SK-N-SH (cell line): ENCODE results near the gene FGF7. TPM values are rescaled to one million over a fixed set of nuclear protein-coding genes. Genes with fewer than 3 reads are reported as not detected.

ENCODE experiments used
- CTCF ChIA-PET: fragments of 300-600, 350-600 bp; formaldehyde crosslinking; extraction: SDS; loops from one replicate; lab custom pipeline; 2021; lab: Yijun Ruan, JAX
- POLR2A ChIA-PET: fragments of 350-600 bp; sonication (Branson Sonifier 250); formaldehyde crosslinking; extraction: SDS; loops from one replicate; lab custom pipeline; 2020; ENCODE audit warnings: antibody characterized with exemption, inconsistent platforms; lab: Yijun Ruan, JAX
- DNase-seq: peaks from one replicate; pipeline ENCODE4 v3.0.0; 2012
- H2AFZ ChIP-seq: fragments of 200-600 bp; sonication (generic); 2 replicates; pipeline ENCODE4 v1.8.1; 2016; ENCODE audit warnings: antibody characterized with exemption, mild to moderate bottlenecking, low read depth
- H3F3A ChIP-seq: fragments of 200-600 bp; sonication (generic); replicated peaks from 2 replicates; pipeline ENCODE3; 2016; ENCODE audit warnings: antibody characterized with exemption, mild to moderate bottlenecking; ENCODE audit not compliant: insufficient read depth
- H3K27ac ChIP-seq, 2 experiments: fragments of 200-500 bp in 1 of 2; fragments of 200-600 bp in 1 of 2; sonication (Bioruptor generic) in 1 of 2; sonication (generic), shearing (Covaris generic) in 1 of 2; 2 replicates each; pipeline versions ENCODE4 v1.5.1 to v1.6.1; 2014 to 2016; ENCODE audit warnings: low read depth in 2 of 2, inconsistent platforms in 1 of 2, low read length in 1 of 2, mild to moderate bottlenecking in 1 of 2, mixed read lengths in 1 of 2
- H3K27me3 ChIP-seq: fragments of 200-600 bp; sonication (generic), shearing (Covaris generic); 2 replicates; pipeline ENCODE4 v1.6.1; 2016; ENCODE audit warnings: mixed run types; ENCODE audit not compliant: insufficient read depth
- H3K36me3 ChIP-seq, 2 experiments: fragments of 200-500 bp in 1 of 2; fragments of 200-600 bp in 1 of 2; sonication (Bioruptor generic) in 1 of 2; sonication (generic) in 1 of 2; replicated peaks in 1 of 2; 2 replicates each; pipeline versions ENCODE3 to v1.5.1; 2014 to 2016; ENCODE audit warnings: low read length in 1 of 2, mild to moderate bottlenecking in 1 of 2; ENCODE audit not compliant: insufficient read depth in 2 of 2, control insufficient read depth in 1 of 2
- H3K4me1 ChIP-seq, 2 experiments: fragments of 200-500 bp in 1 of 2; fragments of 200-600 bp in 1 of 2; sonication (Bioruptor generic) in 1 of 2; sonication (generic), shearing (Covaris generic) in 1 of 2; 2 replicates each; pipeline versions ENCODE4 v1.5.1 to v1.6.1; 2014 to 2016; ENCODE audit warnings: low read depth in 1 of 2, low read length in 1 of 2, mixed run types in 1 of 2; ENCODE audit not compliant: insufficient read depth in 2 of 2, control insufficient read depth in 1 of 2
- H3K4me2 ChIP-seq: fragments of 200-600 bp; sonication (generic), shearing (Covaris generic); 2 replicates; pipeline ENCODE4 v1.6.1; 2017; ENCODE audit warnings: mixed run types
- H3K4me3 ChIP-seq, 2 experiments: fragments of 200-500 bp in 1 of 2; fragments of 200-600 bp in 1 of 2; sonication (Bioruptor generic) in 1 of 2; sonication (generic), shearing (Covaris generic) in 1 of 2; 2 replicates each; pipeline versions ENCODE4 v1.5.1 to v1.8.1; 2014 to 2016; ENCODE audit warnings: low read depth in 2 of 2, inconsistent platforms in 1 of 2, low read length in 1 of 2, mild to moderate bottlenecking in 1 of 2, mixed read lengths in 1 of 2, moderate library complexity in 1 of 2
- H3K79me2 ChIP-seq: fragments of 200-600 bp; sonication (generic); 2 replicates; pipeline ENCODE4 v1.8.1; 2017; ENCODE audit warnings: mild to moderate bottlenecking; ENCODE audit not compliant: insufficient read depth
- H3K9ac ChIP-seq: fragments of 200-600 bp; sonication (generic); 2 replicates; pipeline ENCODE4 v1.6.1; 2017; ENCODE audit warnings: mixed run types
- H3K9me2 ChIP-seq: fragments of 200-600 bp; sonication (generic); 2 replicates; pipeline ENCODE4 v1.6.1; 2017; ENCODE audit warnings: mixed run types
- H3K9me3 ChIP-seq: fragments of 200-600 bp; sonication (generic); 2 replicates; pipeline ENCODE4 v1.6.1; 2017; ENCODE audit warnings: mixed run types, mild to moderate bottlenecking, moderate library complexity
- H4K20me1 ChIP-seq: fragments of 200-600 bp; sonication (generic); 2 replicates; pipeline ENCODE4 v1.6.1; 2017; ENCODE audit warnings: mild to moderate bottlenecking, mixed run types; ENCODE audit not compliant: insufficient read depth
- CHD2 ChIP-seq: fragments of 150-350 bp; IDR thresholded peaks from 2 replicates; pipeline ENCODE4 v1.6.1; 2018; ENCODE audit warnings: low read length; ENCODE audit not compliant: partially characterized antibody
- ELF1 ChIP-seq: IDR thresholded peaks from 2 replicates; pipeline ENCODE4 v1.4.0; 2012
- EP300 ChIP-seq, 2 experiments: IDR thresholded peaks; 2 replicates each; pipeline versions ENCODE4 v1.4.0 to v1.6.1; 2012; ENCODE audit warnings: borderline replicate concordance in 1 of 2, low read depth in 1 of 2, low read length in 1 of 2
- FOXM1 ChIP-seq: IDR thresholded peaks from 2 replicates; pipeline ENCODE4 v1.4.0; 2012; ENCODE audit warnings: low read depth, mild to moderate bottlenecking
- GATA2 ChIP-seq: sonication (generic); formaldehyde crosslinking; IDR thresholded peaks from 2 replicates; pipeline ENCODE4 v1.5.0; 2020; ENCODE audit warnings: mild to moderate bottlenecking, missing genetic modification reagents
- MAX ChIP-seq: IDR thresholded peaks from 2 replicates; pipeline ENCODE4 v1.4.0; 2012; ENCODE audit warnings: low read depth
- MEF2A ChIP-seq: IDR thresholded peaks from 2 replicates; pipeline ENCODE4 v1.4.0; 2012; ENCODE audit warnings: low read depth, borderline replicate concordance
- MXI1 ChIP-seq: IDR thresholded peaks from 2 replicates; pipeline ENCODE4 v1.6.1; 2012; ENCODE audit warnings: mild to moderate bottlenecking, low read depth, low read length, improper control_type of control experiment
- NFIC ChIP-seq: IDR thresholded peaks from 2 replicates; pipeline ENCODE4 v1.4.0; 2012; ENCODE audit warnings: borderline replicate concordance
- NRF1 ChIP-seq: IDR thresholded peaks from 2 replicates; pipeline ENCODE4 v1.6.1; 2012; ENCODE audit warnings: low read depth, mild to moderate bottlenecking, low read length
- PBX3 ChIP-seq: IDR thresholded peaks from 2 replicates; pipeline ENCODE4; 2012
- POLR2AphosphoS5 ChIP-seq: IDR thresholded peaks from 2 replicates; pipeline ENCODE4 v1.6.1; 2012; ENCODE audit warnings: low read depth, low read length
- RAD21 ChIP-seq: IDR thresholded peaks from 2 replicates; pipeline ENCODE4 v1.6.1; 2012; ENCODE audit warnings: mild to moderate bottlenecking, low read length
- RCOR1 ChIP-seq: fragments of 150-350 bp; IDR thresholded peaks from 2 replicates; pipeline ENCODE4 v1.6.1; 2017; ENCODE audit warnings: antibody characterized with exemption, low read length
- REST ChIP-seq: IDR thresholded peaks from 2 replicates; pipeline ENCODE4 v1.6.1; 2012; ENCODE audit warnings: mild to moderate bottlenecking, low read depth, low read length, moderate library complexity
- SIN3A ChIP-seq: IDR thresholded peaks from 2 replicates; pipeline ENCODE4 v1.6.1; 2012; ENCODE audit warnings: low read depth, mild to moderate bottlenecking, low read length, moderate library complexity, borderline replicate concordance
- SMC3 ChIP-seq: IDR thresholded peaks from 2 replicates; pipeline ENCODE4 v1.6.1; 2012; ENCODE audit warnings: low read depth, low read length, improper control_type of control experiment
- TAF1 ChIP-seq: IDR thresholded peaks from 2 replicates; pipeline ENCODE4 v1.6.1; 2012; ENCODE audit warnings: low read depth, mild to moderate bottlenecking, low read length, moderate library complexity, borderline replicate concordance
- TCF12 ChIP-seq: IDR thresholded peaks from 2 replicates; pipeline ENCODE4 v1.4.0; 2012
- YY1 ChIP-seq: IDR thresholded peaks from 2 replicates; pipeline ENCODE4 v1.4.0; 2012; ENCODE audit warnings: low read depth, mild to moderate bottlenecking
- WGBS: methylation state at CpG from one replicate; pipeline ENCODE4 v1.1.6; 2017; ENCODE audit warnings: low lambda C conversion rate; 5-methylcytosine and 5-hydroxymethylcytosine counted together
- polyA plus RNA-seq, 3 experiments: library from polyadenylated mRNA; depleted of rRNA; stranded (reverse); fragments of >200 nt; gene quantifications; 2 replicates each; pipeline ENCODE4 v1.2.3, GENCODE V29; 2012

FGF7 gene
- polyA plus RNA-seq, 1 of the 3 experiments (the other 2 are of a cell fraction): 0.25 TPM

GRCh38 chr15:49490966-49491365 is 67.9 kb downstream of the FGF7 start:
- H3K4me1 ChIP-seq: no peaks in the 10 kb centered on the region; a peak in 2 of 4 replicates
- CTCF ChIA-PET: no interaction called here
- no peak overlapping the region for H3K27ac ChIP-seq

GRCh38 chr15:49492151-49492550 is 69.1 kb downstream of the FGF7 start:
- H3K79me2 ChIP-seq: no peaks in the 10 kb centered on the region
- H4K20me1 ChIP-seq: no peaks in the 10 kb centered on the region
- no peak overlapping the region for H2AFZ ChIP-seq
- no peaks in the 10 kb centered on the region for H3K9me2 ChIP-seq
- WGBS: 95% methylated on average over 2 of the region's 2 CpGs
- H3K4me3 ChIP-seq: no peak overlapping the region
- peaks cover 0 to 5% of the 10 kb centered on the region in 2 experiments; a peak in 2 of 4 replicates for H3K4me1 ChIP-seq
- H3K9ac ChIP-seq: no peak overlapping the region
- CTCF ChIA-PET: no interaction called here
- no peak for DNase-seq
- no peak overlapping the region for H3K4me2 ChIP-seq
- H3F3A ChIP-seq: peaks cover 15% of the 10 kb centered on the region
- H3K9me3 ChIP-seq: no peaks in the 10 kb centered on the region
- H3K27ac ChIP-seq: no peak overlapping the region
- no peaks in the 10 kb centered on the region for H3K27me3 ChIP-seq
- POLR2A ChIA-PET: no interaction called here
- H3K36me3 ChIP-seq: no peaks in the 10 kb centered on the region
- TF ChIP-seq ELF1 (no peak), RAD21 (no peak), GATA2 (CRISPR knock-in tag) (no peak), NRF1 (no peak), MXI1 (no peak), PBX3 (no peak), MAX (no peak), FOXM1 (no peak), TCF12 (no peak), CHD2 (no peak), RCOR1 (no peak), SIN3A (no peak), POLR2AphosphoS5 (no peak), YY1 (no peak), TAF1 (no peak)

More at GRCh38 chr15:49490966-49491365, 67.9 kb downstream of the FGF7 start:
- no peak overlapping the region for H2AFZ ChIP-seq
- WGBS: 45% methylated on average over 1 of the region's 1 CpG
- H3K4me3 ChIP-seq: no peak overlapping the region
- H3K9me3 ChIP-seq: no peaks in the 10 kb centered on the region
- DNase-seq: no peak
- no peaks in the 10 kb centered on the region for H3K9me2 ChIP-seq
- TF ChIP-seq MXI1 (no peak), REST (no peak), SIN3A (no peak), SMC3 (no peak), EP300 (IDR thresholded peaks at IDR 0.05; ENCODE audit: borderline replicate concordance in 1 of 2, low read depth in 1 of 2, low read length in 1 of 2) (no peak), CHD2 (no peak), NFIC (no peak), MEF2A (no peak), NRF1 (no peak), RAD21 (no peak), ELF1 (no peak), TCF12 (no peak)
- H3K4me2 ChIP-seq: no peak overlapping the region
- no peak overlapping the region for H3K9ac ChIP-seq
- no peaks in the 10 kb centered on the region for H3K36me3 ChIP-seq
- H3K27me3 ChIP-seq: no peaks in the 10 kb centered on the region
- no peaks in the 10 kb centered on the region for H4K20me1 ChIP-seq
- POLR2A ChIA-PET: no interaction called here
- peaks cover 15% of the 10 kb centered on the region for H3F3A ChIP-seq
- no peaks in the 10 kb centered on the region for H3K79me2 ChIP-seq
